DOHH2 (cell line): ENCODE data around the gene RPL21.

Experiments used
- H3F3A ChIP-seq: fragments of 200-600 bp; sonication (generic), shearing (Covaris generic); 2 replicates; pipeline ENCODE4 v1.6.0; 2016; ENCODE audit warnings: antibody characterized with exemption, mild to moderate bottlenecking; ENCODE audit not compliant: control insufficient read depth, insufficient read depth
- H3K27ac ChIP-seq: fragments of 200-600 bp; sonication (generic); 2 replicates; pipeline ENCODE4 v1.5.1; 2014; ENCODE audit warnings: low read depth, mild to moderate bottlenecking, low read length, moderate library complexity
- H3K27me3 ChIP-seq: fragments of 200-600 bp; sonication (generic); 2 replicates; pipeline ENCODE4 v1.6.1; 2014; ENCODE audit warnings: mild to moderate bottlenecking, low read length, mixed read lengths; ENCODE audit not compliant: control insufficient read depth
- H3K36me3 ChIP-seq: fragments of 200-600 bp; sonication (generic); 2 replicates; pipeline ENCODE4 v1.6.1; 2014; ENCODE audit warnings: mild to moderate bottlenecking, low read length, moderate library complexity, mixed read lengths; ENCODE audit not compliant: control insufficient read depth
- H3K4me1 ChIP-seq: fragments of 200-600 bp; sonication (generic); 2 replicates; pipeline ENCODE4 v1.6.1; 2014; ENCODE audit warnings: mild to moderate bottlenecking, low read length, mixed read lengths; ENCODE audit not compliant: control insufficient read depth
- H3K4me2 ChIP-seq: fragments of 200-600 bp; sonication (generic); 2 replicates; pipeline ENCODE4 v1.6.0; 2014; ENCODE audit warnings: mild to moderate bottlenecking, low read length, moderate library complexity
- H3K4me3 ChIP-seq: fragments of 200-600 bp; sonication (generic); 2 replicates; pipeline ENCODE4 v1.5.1; 2014; ENCODE audit warnings: mild to moderate bottlenecking, low read length, mixed read lengths
- H3K79me2 ChIP-seq: fragments of 200-600 bp; sonication (generic); 2 replicates; pipeline ENCODE4 v1.6.1; 2014; ENCODE audit warnings: mild to moderate bottlenecking, low read length, mixed read lengths; ENCODE audit not compliant: control insufficient read depth
- H3K9me2 ChIP-seq: fragments of 200-600 bp; sonication (generic); replicated peaks from 2 replicates; pipeline ENCODE4 v1.6.1; 2014; ENCODE audit warnings: mild to moderate bottlenecking, low read length, mixed read lengths; ENCODE audit not compliant: control insufficient read depth
- H3K9me3 ChIP-seq: fragments of 200-600 bp; sonication (generic); 2 replicates; pipeline ENCODE4 v1.6.1; 2014; ENCODE audit warnings: antibody characterized with exemption, low read length, mixed read lengths; ENCODE audit not compliant: control insufficient read depth, insufficient read depth
- H4K20me1 ChIP-seq: fragments of 200-600 bp; sonication (generic); 2 replicates; pipeline ENCODE4 v1.6.0; 2014; ENCODE audit warnings: low read depth, mild to moderate bottlenecking, antibody characterized with exemption, low read length, moderate library complexity; ENCODE audit not compliant: control insufficient read depth, insufficient read depth
- CTCF ChIP-seq: fragments of 200-600 bp; sonication (generic); IDR thresholded peaks from one replicate; pipeline ENCODE4 v1.5.1; 2014; ENCODE audit warnings: antibody characterized with exemption, mild to moderate bottlenecking, low read depth, low read length; ENCODE audit not compliant: poor library complexity, severe bottlenecking
- EZH2phosphoT487 ChIP-seq: fragments of 200-600 bp; sonication (generic); IDR thresholded peaks from 2 replicates; pipeline ENCODE4 v1.6.1; 2017; ENCODE audit warnings: borderline replicate concordance, mild to moderate bottlenecking, antibody characterized with exemption, low read length, moderate library complexity, mixed read lengths

The RPL21 gene

DNA sequence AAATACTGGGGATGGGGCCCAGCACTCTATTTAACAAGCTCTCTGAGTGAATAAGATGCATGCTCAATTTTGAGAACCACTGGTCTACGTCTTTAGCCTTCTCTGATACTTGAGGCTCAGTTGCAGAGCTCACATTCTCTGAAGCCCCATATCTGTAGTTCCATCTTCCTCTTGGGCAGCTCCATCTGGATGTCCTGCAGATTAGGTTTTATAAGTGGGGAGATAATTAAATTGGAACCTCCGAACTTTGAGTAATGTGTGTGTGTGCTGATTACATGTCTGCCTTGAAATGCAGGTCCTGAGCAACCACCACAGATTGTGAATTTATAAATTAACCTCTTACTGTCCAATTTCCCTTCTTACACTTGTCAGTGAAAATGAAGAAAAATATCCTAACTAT lies 12.1 kb downstream of the RPL21 start:
- peaks cover 48% of the 10 kb centered on the region for H3K36me3 ChIP-seq
- peaks cover 16% of the 10 kb centered on the region for H3K79me2 ChIP-seq
- H3K4me2 ChIP-seq, result no peak overlapping the region
- H3K27ac ChIP-seq, result no peak overlapping the region
- TF ChIP-seq EZH2phosphoT487, result no peak
- H3K27me3 ChIP-seq, result no peaks in the 10 kb centered on the region
- H3K4me1 ChIP-seq, result peaks cover 59% of the 10 kb centered on the region
- peaks cover 61% of the 10 kb centered on the region for H3F3A ChIP-seq
- no peaks in the 10 kb centered on the region for H4K20me1 ChIP-seq
- H3K4me3 ChIP-seq, result no peak overlapping the region
- H3K9me3 ChIP-seq, result no peaks in the 10 kb centered on the region
- no peaks in the 10 kb centered on the region for H3K9me2 ChIP-seq

DNA sequence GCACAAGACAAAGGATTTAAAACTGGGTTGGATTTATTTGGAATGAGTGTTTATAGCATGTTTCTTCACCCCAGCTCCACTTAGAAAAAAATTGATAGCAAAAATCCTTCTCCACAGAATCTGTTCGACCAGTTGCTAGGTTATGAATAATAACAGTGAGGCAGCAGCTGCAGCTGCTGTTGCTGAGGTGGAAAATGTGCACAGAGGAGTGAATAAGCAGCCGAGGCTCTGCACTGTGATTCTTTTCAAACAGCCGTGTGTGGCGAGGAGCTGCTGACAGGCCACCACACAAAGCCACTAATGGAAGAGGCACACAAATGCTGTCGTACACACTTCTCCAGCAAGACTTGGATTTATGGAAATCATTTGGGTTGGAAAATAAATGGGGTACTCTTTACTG lies 12.8 kb downstream of the RPL21 start:
- TF ChIP-seq CTCF, result no peak
- peaks cover 53% of the 10 kb centered on the region for H3F3A ChIP-seq
- peaks cover 40% of the 10 kb centered on the region for H3K36me3 ChIP-seq
- peaks cover 52% of the 10 kb centered on the region for H3K4me1 ChIP-seq
- peaks cover 9% of the 10 kb centered on the region for H3K79me2 ChIP-seq
- H3K9me3 ChIP-seq, result no peaks in the 10 kb centered on the region
- H3K4me3 ChIP-seq, result no peak overlapping the region
- H4K20me1 ChIP-seq, result no peaks in the 10 kb centered on the region
- H3K4me2 ChIP-seq, result no peak overlapping the region
- H3K9me2 ChIP-seq, result no peaks in the 10 kb centered on the region
- H3K27ac ChIP-seq, result peak overlapping the region; percentile 0; the same call in 1 of the 2 replicates
- H3K27me3 ChIP-seq, result no peaks in the 10 kb centered on the region

- H3K4me1 ChIP-seq, result peaks cover 47% of the 10 kb centered on the region
- peaks cover 36% of the 10 kb centered on the region for H3K36me3 ChIP-seq
- H4K20me1 ChIP-seq, result no peaks in the 10 kb centered on the region
- H3K9me3 ChIP-seq, result no peaks in the 10 kb centered on the region
- TF ChIP-seq EZH2phosphoT487, result no peak
- no peak overlapping the region for H3K4me2 ChIP-seq
- peaks cover 48% of the 10 kb centered on the region for H3F3A ChIP-seq
- H3K79me2 ChIP-seq, result peaks cover 4% of the 10 kb centered on the region
- no peaks in the 10 kb centered on the region for H3K27me3 ChIP-seq
- no peak overlapping the region for H3K4me3 ChIP-seq
- H3K9me2 ChIP-seq, result no peaks in the 10 kb centered on the region
- H3K27ac ChIP-seq, result peak overlapping the region; percentile 0; the same call in 1 of the 2 replicates
Observed at GRCh38 chr13:27264648-27265047, 13.3 kb downstream of the RPL21 start.

GRCh38 chr13:27266917-27267316 lies 15.6 kb downstream of the RPL21 start:
- Histone ChIP-seq H3K4me1 (peaks cover 49% of the 10 kb centered on the region), H3K36me3 (peaks cover 13% of the 10 kb centered on the region), H3K79me2 (0 out of 2 replicates have a peak, but pooled peaks cover 3% of the 10 kb centered on the region), H3K27me3 (no peaks in the 10 kb centered on the region), H3F3A (peaks cover 27% of the 10 kb centered on the region), H3K4me2 (no peak overlapping the region), H3K9me2 (no peaks in the 10 kb centered on the region), H3K27ac (no peak overlapping the region), H4K20me1 (no peaks in the 10 kb centered on the region), H3K9me3 (no peaks in the 10 kb centered on the region), H3K4me3 (no peak overlapping the region)
- TF ChIP-seq EZH2phosphoT487, result no peak
- TF ChIP-seq CTCF, result no peak
